GM12878 (cell line): ENCODE results near the gene VEPH1. TPM values are rescaled to one million over a fixed set of nuclear protein-coding genes. Genes with fewer than 3 reads are reported as not detected.
A peak's percentile ranks its signal among the peaks of the same experiment; 100 is the strongest.

Source experiments
- ATAC-seq: fragments of 200-7000 bp; cut with Tn5 transposase; 3 replicates; pipeline ENCODE4 v1.9.1; 2020; ENCODE audit warnings: mild to moderate bottlenecking, moderate library complexity
- BruUV-seq: library from RNA; stranded (reverse); fragments of 400-500 nt; replicated peaks from 2 replicates; lab custom pipeline; 2021; lab: Mats Ljungman, UMichigan
- CTCF ChIA-PET: fragments of 300-600 bp; sonication (Branson Sonifier 250); formaldehyde crosslinking; extraction: SDS; loops from one replicate; lab custom pipeline; 2021; ENCODE audit warnings: inconsistent platforms; lab: Yijun Ruan, JAX
- POLR2A ChIA-PET: fragments of 350-600 bp; formaldehyde crosslinking; extraction: SDS; loops from one replicate; lab custom pipeline; 2021; ENCODE audit warnings: inconsistent platforms; lab: Charles Lee
- RAD21 ChIA-PET: fragments of 300-600 bp; sonication (Branson Sonifier 250); formaldehyde crosslinking; loops from one replicate; lab custom pipeline; 2023; ENCODE audit warnings: antibody characterized with exemption; ENCODE audit not compliant: unreplicated experiment; lab: Charles Lee
- SMC1A ChIA-PET: fragments of 300-600 bp; sonication (Branson Sonifier 250); formaldehyde crosslinking; loops from one replicate; lab custom pipeline; 2023; ENCODE audit not compliant: unreplicated experiment, uncharacterized antibody; lab: Charles Lee
- DNase-seq: peaks from one replicate; pipeline ENCODE4 v3.0.0-alpha.2; 2011; ENCODE audit warnings: low read depth, low spot score
- FAIRE-seq: peaks from 3 replicates; lab custom pipeline; 2011; peaks lifted over from hg19 to GRCh38; lab: Jason Lieb, UNC
- H2AFZ ChIP-seq: 2 replicates; pipeline ENCODE4 v1.6.0; 2011; ENCODE audit warnings: low read depth, low read length, control low read depth; ENCODE audit not compliant: control insufficient read depth
- H3K27ac ChIP-seq: 2 replicates; pipeline ENCODE4 v1.5.1; 2011; ENCODE audit warnings: control low read depth; ENCODE audit not compliant: control insufficient read depth, insufficient read depth
- H3K27me3 ChIP-seq, 2 experiments: replicated peaks in 1 of 2; 2 replicates each; pipeline versions ENCODE4 v1.6.0 to v1.6.1; 2011; ENCODE audit warnings: low read length in 1 of 2; ENCODE audit not compliant: control insufficient read depth in 2 of 2, insufficient read depth in 2 of 2
- H3K36me3 ChIP-seq, 2 experiments: 2 replicates each; pipeline ENCODE4 v1.5.1; 2011; ENCODE audit warnings: low read length in 1 of 2; ENCODE audit not compliant: control insufficient read depth in 2 of 2, insufficient read depth in 2 of 2
- H3K4me1 ChIP-seq: 2 replicates; pipeline ENCODE4 v1.6.1; 2011; ENCODE audit warnings: mild to moderate bottlenecking, low read length, moderate library complexity, mixed read lengths; ENCODE audit not compliant: control insufficient read depth, insufficient read depth
- H3K4me2 ChIP-seq: 2 replicates; pipeline ENCODE4 v1.6.0; 2011; ENCODE audit warnings: control low read depth; ENCODE audit not compliant: control insufficient read depth, insufficient read depth
- H3K4me3 ChIP-seq: fragments of 200-600 bp; sonication (generic); 2 replicates; pipeline ENCODE4 v1.5.1; 2016
- H3K79me2 ChIP-seq: 2 replicates; pipeline ENCODE4 v1.6.0; 2011; ENCODE audit warnings: low read length; ENCODE audit not compliant: control insufficient read depth, insufficient read depth
- H3K9ac ChIP-seq: 2 replicates; pipeline ENCODE4 v1.8.0; 2011; ENCODE audit warnings: low read length, control low read depth, mixed read lengths; ENCODE audit not compliant: control insufficient read depth, insufficient read depth
- H3K9me3 ChIP-seq: replicated peaks from 3 replicates; pipeline ENCODE4 v1.5.1; 2011; ENCODE audit warnings: mild to moderate bottlenecking, low read length; ENCODE audit not compliant: control insufficient read depth, insufficient read depth
- H4K20me1 ChIP-seq: 2 replicates; pipeline ENCODE4 v1.6.0; 2011; ENCODE audit not compliant: control insufficient read depth, insufficient read depth
- FOXM1 ChIP-seq: IDR thresholded peaks from 2 replicates; pipeline ENCODE4 v1.6.1; 2012; ENCODE audit warnings: low read depth, mild to moderate bottlenecking, inconsistent platforms, low read length, moderate library complexity
- PAX8 ChIP-seq: fragments of 450-650 bp; IDR thresholded peaks from 2 replicates; pipeline ENCODE4 v1.6.1; 2017; ENCODE audit warnings: mild to moderate bottlenecking, moderate library complexity
- RELB ChIP-seq: fragments of 450-650 bp; IDR thresholded peaks from 2 replicates; pipeline ENCODE4 v1.6.1; 2017; ENCODE audit warnings: low read depth, mild to moderate bottlenecking, moderate library complexity
- RUNX3 ChIP-seq: IDR thresholded peaks from 2 replicates; pipeline ENCODE4 v1.6.1; 2012; ENCODE audit warnings: low read length, inconsistent platforms
- STAT3 ChIP-seq: IDR thresholded peaks from 2 replicates; pipeline ENCODE4 v1.6.1; 2011; ENCODE audit warnings: low read depth, low read length, improper control_type of control experiment
- ZNF622 ChIP-seq: fragments of 450-650 bp; IDR thresholded peaks from 2 replicates; pipeline ENCODE4 v1.6.1; 2017; ENCODE audit warnings: mild to moderate bottlenecking, inconsistent platforms
- WGBS: methylation state at CpG from one replicate; pipeline ENCODE4 v1.1.6; 2016; ENCODE audit warnings: low lambda C conversion rate; ENCODE audit not compliant: insufficient replicate concordance, insufficient coverage; ENCODE audit errors: missing lambda C conversion rate; 5-methylcytosine and 5-hydroxymethylcytosine counted together
- in situ Hi-C: fragments of 300-500 bp; cut with MboI; formaldehyde crosslinking; loops from 9 replicates; pipeline ENCODE4 v1.14.3; 2018; ENCODE audit warnings: mixed read lengths
- intact Hi-C: fragments of 100-400 bp; cut with micrococcal nuclease; formaldehyde crosslinking; loops from one replicate; pipeline ENCODE4 v1.14.2; 2022; ENCODE audit not compliant: unreplicated experiment
- polyA plus RNA-seq, 11 experiments: library from polyadenylated mRNA; depleted of rRNA in 4 of 11; unstranded in 6 of 11; stranded (reverse) in 5 of 11; fragments of >200 nt; fragmentation: Nextera tagmentation in 4 of 11; fragmentation: Illumina TruSeq in 1 of 11; extraction: Ambion mirVana in 4 of 11; extraction: Trizol in 1 of 11; gene quantifications; 1 replicate in 1 of 11; 2 replicates in 10 of 11; pipeline versions ENCODE4 v1.2.1 to v1.2.3, GENCODE V29; 2011 to 2016; ENCODE audit warnings: inconsistent platforms in 2 of 11, missing spikeins in 2 of 11, low read depth in 1 of 11
- total RNA-seq, 4 experiments: library from RNA; depleted of rRNA in 3 of 4; stranded (reverse); fragments of >200 nt in 3 of 4; fragmentation: Illumina TruSeq in 1 of 4; extraction: Trizol in 1 of 4; gene quantifications; 2 replicates each; pipeline versions ENCODE4 v1.2.1 to v1.2.3, GENCODE V29; 2013 to 2021
- TF ChIP-seq, protein P1 (sequence below): IDR thresholded peaks from 2 replicates; pipeline ENCODE4 v1.6.1; 2011; ENCODE audit warnings: low read depth, mild to moderate bottlenecking, low read length, moderate library complexity, borderline replicate concordance; ENCODE audit errors: extremely low read depth

VEPH1 gene
- total and polyA plus RNA-seq, 10 of the 15 experiments (the other 5 are each of a cell fraction or from before 2014, with no cell fraction given): 0.04 to 0.26 (median 0.17) TPM; not detected in 7

DNA sequence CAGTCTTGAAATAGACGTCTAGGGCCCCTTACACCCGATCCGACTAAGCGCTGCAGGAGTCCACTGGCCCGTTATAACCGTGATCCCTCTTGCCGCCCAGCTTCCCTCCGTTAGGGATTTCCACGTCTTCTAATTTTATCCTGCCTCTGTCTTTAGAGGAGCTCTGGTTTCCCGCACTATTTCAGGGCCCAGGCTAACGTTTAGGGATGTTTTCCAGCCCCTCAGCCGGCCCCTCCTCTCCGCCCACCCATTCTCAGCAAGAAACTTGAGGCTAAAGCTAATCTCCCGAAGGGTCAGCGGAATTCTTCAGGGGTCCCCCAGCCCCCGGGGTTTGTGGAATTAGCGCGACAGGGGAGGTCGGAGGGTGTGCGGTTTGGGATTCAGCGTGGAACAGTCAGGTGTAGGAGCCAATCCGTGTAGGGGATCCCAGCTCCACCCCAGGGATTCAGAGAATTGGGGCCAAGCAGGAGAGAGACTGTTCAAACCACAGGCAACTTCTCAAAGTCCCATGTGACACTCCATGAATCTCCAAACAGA lies 65.0 kb downstream of the VEPH1 start (continued):
- TF ChIP-seq PAX8 (no peak), RELB (no peak)

DNA sequence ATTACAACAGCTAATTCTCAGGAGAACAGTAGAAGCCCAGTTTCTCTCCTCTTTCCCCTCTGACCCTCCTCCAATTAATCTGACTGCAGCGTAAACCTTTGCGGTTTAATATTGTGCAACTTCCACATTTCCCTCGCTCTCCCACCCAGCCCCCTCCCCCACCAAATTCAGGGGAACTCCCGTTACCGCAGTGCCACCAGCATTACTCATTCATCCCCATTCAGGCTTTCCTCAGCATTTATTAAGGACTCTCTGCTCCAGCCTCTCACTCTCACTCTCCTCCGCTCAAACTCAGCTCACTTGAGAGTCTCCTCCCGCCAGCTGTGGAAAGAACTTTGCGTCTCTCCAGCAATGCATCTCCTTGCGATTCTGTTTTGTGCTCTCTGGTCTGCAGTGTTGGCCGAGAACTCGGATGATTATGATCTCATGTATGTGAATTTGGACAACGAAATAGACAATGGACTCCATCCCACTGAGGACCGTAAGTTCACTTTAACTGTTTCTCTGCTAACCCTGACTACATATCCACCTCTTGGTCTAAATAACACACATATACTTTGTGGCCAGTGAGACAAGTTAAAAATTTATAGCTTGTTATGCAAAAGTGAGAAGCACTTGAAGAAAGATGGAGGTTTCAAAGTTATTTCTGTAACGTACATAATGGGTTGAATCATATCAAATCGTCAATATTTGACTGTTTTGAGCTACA lies 66.5 kb downstream of the VEPH1 start, which contains the start of gene PTX3:
TSS of gene PTX3 (plus strand) at position 268 of the 709 bp plus-strand sequence. CDS start at position 352, 84 bp downstream.
- no TSS peak for BruUV-seq
- no peak for FAIRE-seq
- intact Hi-C loops (no loop called here), in situ Hi-C loops (no loop called here)
- H3K36me3 ChIP-seq: no peaks in the 10 kb centered on the region
- no peak within 1 kb of the TSS for H3K4me3 ChIP-seq
- WGBS: 3% methylated on average over 15 of the region's 15 CpGs
- RAD21 ChIA-PET: no interaction called here
- SMC1A ChIA-PET: no interaction called here
- DNase-seq: no peak
- POLR2A ChIA-PET: no interaction called here
- H3K4me2 ChIP-seq: 0 out of 2 replicates have a peak within 1 kb of the TSS, but pooled peaks have one; percentile 9
- H2AFZ ChIP-seq: no peak within 1 kb of the TSS
- no peak within 1 kb of the TSS for H3K9ac ChIP-seq
- ATAC-seq: no peak
- no peaks in the 10 kb centered on the region for H3K9me3 ChIP-seq
- H3K79me2 ChIP-seq: no peaks in the 10 kb centered on the region
- no peaks in the 10 kb centered on the region for H4K20me1 ChIP-seq
- H3K27me3 ChIP-seq: peaks cover 4 to 10% of the 10 kb centered on the region in 2 experiments; a peak in 3 of 4 replicates
- CTCF ChIA-PET: interaction anchor here (0.7 kb wide), 1 partner anchor 24 kb away, joined by 3 read pairs; no protein-coding TSS in a partner anchor
- no peak within 1 kb of the TSS for H3K27ac ChIP-seq
- H3K4me1 ChIP-seq: no peaks in the 10 kb centered on the region
- no peak for TF ChIP-seq FOXM1
- no peak for TF ChIP-seq ZNF622
- 0 out of 2 replicates have a peak, but pooled peaks have one; percentile 11 for TF ChIP-seq RUNX3
- TF ChIP-seq STAT3: no peak
- TF ChIP-seq, protein P1, sequence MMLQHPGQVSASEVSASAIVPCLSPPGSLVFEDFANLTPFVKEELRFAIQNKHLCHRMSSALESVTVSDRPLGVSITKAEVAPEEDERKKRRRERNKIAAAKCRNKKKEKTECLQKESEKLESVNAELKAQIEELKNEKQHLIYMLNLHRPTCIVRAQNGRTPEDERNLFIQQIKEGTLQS: no peak
